Osteoblast (primary cell): ENCODE measurements around the gene CCSER1. TPM values are rescaled to one million over a fixed set of nuclear protein-coding genes. Genes with fewer than 3 reads are reported as not detected.

Source experiments
- DNase-seq: peaks from one replicate; pipeline ENCODE4 v3.0.0; 2011; ENCODE audit warnings: low spot score, mixed read lengths; ENCODE audit not compliant: insufficient read length; ENCODE audit errors: missing footprints
- H2AFZ ChIP-seq: 2 replicates; pipeline ENCODE4 v1.6.0; 2011; ENCODE audit warnings: mild to moderate bottlenecking, low read length
- H3K27ac ChIP-seq: 2 replicates; pipeline ENCODE4 v1.5.1; 2011; ENCODE audit warnings: mild to moderate bottlenecking, low read depth, low read length, moderate library complexity
- H3K27me3 ChIP-seq: 2 replicates; pipeline ENCODE4 v1.6.0; 2012; ENCODE audit warnings: mild to moderate bottlenecking, control low read depth, inconsistent platforms, low read length, moderate library complexity; ENCODE audit not compliant: insufficient read depth
- H3K36me3 ChIP-seq: 2 replicates; pipeline ENCODE4 v1.5.1; 2011; ENCODE audit warnings: mild to moderate bottlenecking, low read length, control low read depth, moderate library complexity; ENCODE audit not compliant: insufficient read depth
- H3K4me1 ChIP-seq: 2 replicates; pipeline ENCODE4 v1.5.1; 2011; ENCODE audit warnings: mild to moderate bottlenecking, low read length, control low read depth, moderate library complexity; ENCODE audit not compliant: insufficient read depth
- H3K4me2 ChIP-seq: 2 replicates; pipeline ENCODE4 v1.6.0; 2011; ENCODE audit warnings: mild to moderate bottlenecking, low read length; ENCODE audit not compliant: insufficient read depth
- H3K4me3 ChIP-seq: fragments of 200-600 bp; sonication (generic); 3 replicates; pipeline ENCODE4 v1.5.1; 2012; ENCODE audit warnings: mild to moderate bottlenecking, low read length, inconsistent platforms; ENCODE audit not compliant: insufficient read depth
- H3K79me2 ChIP-seq: 2 replicates; pipeline ENCODE4 v1.6.0; 2012; ENCODE audit warnings: mild to moderate bottlenecking, low read length, control low read depth, inconsistent platforms; ENCODE audit not compliant: insufficient read depth
- H3K9me3 ChIP-seq: 2 replicates; pipeline ENCODE4 v1.5.1; 2011; ENCODE audit warnings: low read depth, low read length, control low read depth
- H4K20me1 ChIP-seq: 2 replicates; pipeline ENCODE4 v1.6.0; 2012; ENCODE audit warnings: mild to moderate bottlenecking, low read length, control low read depth; ENCODE audit not compliant: insufficient read depth
- total RNA-seq: library from RNA; depleted of rRNA; stranded (reverse); fragments of >200 nt; gene quantifications from 2 replicates; pipeline ENCODE4 v1.2.3, GENCODE V29; 2012
- TF ChIP-seq, protein P1 (sequence below): IDR thresholded peaks from 2 replicates; pipeline ENCODE4 v1.5.1; 2011; ENCODE audit warnings: mild to moderate bottlenecking, low read depth, low read length, moderate library complexity; ENCODE audit errors: extremely low read depth

CCSER1 gene
- total RNA-seq, 1 donor = under 0.01 TPM

DNA sequence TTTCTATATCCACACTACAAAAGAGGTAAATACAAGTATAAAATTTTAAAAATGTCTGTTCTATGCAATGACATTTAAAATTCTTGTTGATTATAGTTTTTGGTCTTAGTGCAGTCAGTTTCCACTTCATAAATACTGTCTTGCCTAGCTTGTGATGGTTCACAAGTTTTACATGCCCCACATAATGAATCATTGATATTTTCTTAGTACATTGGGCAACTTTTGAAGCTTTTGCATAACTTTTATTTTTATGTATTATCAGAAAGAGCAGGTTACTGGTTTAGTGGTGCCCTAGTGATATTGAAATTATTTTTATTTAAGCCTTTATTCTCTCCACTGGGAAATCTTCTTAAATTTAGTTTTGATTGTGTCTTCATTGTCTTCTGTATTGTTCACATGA is 388.0 kb downstream of the CCSER1 start:
- no peaks in the 10 kb centered on the region for H3K27me3 ChIP-seq
- H3K27ac ChIP-seq = no peak overlapping the region
- no peaks in the 10 kb centered on the region for H3K79me2 ChIP-seq
- no peaks in the 10 kb centered on the region for H4K20me1 ChIP-seq
- H3K4me3 ChIP-seq = no peak overlapping the region
- H3K9me3 ChIP-seq = no peaks in the 10 kb centered on the region
- TF ChIP-seq, protein P1, sequence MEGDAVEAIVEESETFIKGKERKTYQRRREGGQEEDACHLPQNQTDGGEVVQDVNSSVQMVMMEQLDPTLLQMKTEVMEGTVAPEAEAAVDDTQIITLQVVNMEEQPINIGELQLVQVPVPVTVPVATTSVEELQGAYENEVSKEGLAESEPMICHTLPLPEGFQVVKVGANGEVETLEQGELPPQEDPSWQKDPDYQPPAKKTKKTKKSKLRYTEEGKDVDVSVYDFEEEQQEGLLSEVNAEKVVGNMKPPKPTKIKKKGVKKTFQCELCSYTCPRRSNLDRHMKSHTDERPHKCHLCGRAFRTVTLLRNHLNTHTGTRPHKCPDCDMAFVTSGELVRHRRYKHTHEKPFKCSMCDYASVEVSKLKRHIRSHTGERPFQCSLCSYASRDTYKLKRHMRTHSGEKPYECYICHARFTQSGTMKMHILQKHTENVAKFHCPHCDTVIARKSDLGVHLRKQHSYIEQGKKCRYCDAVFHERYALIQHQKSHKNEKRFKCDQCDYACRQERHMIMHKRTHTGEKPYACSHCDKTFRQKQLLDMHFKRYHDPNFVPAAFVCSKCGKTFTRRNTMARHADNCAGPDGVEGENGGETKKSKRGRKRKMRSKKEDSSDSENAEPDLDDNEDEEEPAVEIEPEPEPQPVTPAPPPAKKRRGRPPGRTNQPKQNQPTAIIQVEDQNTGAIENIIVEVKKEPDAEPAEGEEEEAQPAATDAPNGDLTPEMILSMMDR = no peak
- DNase-seq = no peak
- H3K36me3 ChIP-seq = no peaks in the 10 kb centered on the region
- H2AFZ ChIP-seq = no peak overlapping the region
- H3K4me2 ChIP-seq = no peak overlapping the region
- no peaks in the 10 kb centered on the region for H3K4me1 ChIP-seq

DNA sequence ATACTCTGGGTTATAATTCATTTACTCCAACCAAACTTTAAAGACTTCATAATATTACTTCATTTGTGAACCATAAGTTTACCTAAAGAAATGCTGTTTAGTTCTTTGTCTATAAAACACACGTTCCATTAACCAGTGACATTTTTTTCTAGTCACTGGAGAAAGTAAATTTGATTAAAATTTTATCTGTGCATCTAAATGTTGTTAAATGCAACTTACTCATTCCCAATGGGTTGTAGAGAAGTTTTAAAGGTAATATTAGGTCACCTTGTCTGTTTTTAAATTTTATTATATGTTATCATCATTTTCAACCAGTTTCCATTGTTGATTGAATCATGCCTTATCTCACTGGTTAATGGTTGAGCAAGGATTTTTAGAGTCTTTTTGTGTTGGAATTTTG is 401.4 kb downstream of the CCSER1 start:
- Histone ChIP-seq H2AFZ (no peak overlapping the region), H3K27me3 (no peaks in the 10 kb centered on the region), H3K36me3 (no peaks in the 10 kb centered on the region), H3K4me1 (no peaks in the 10 kb centered on the region), H3K79me2 (no peaks in the 10 kb centered on the region), H3K4me2 (no peak overlapping the region), H3K27ac (no peak overlapping the region), H3K4me3 (no peak overlapping the region), H4K20me1 (no peaks in the 10 kb centered on the region), H3K9me3 (no peaks in the 10 kb centered on the region)
- no peak for DNase-seq
- TF ChIP-seq, protein P1 = no peak

DNA sequence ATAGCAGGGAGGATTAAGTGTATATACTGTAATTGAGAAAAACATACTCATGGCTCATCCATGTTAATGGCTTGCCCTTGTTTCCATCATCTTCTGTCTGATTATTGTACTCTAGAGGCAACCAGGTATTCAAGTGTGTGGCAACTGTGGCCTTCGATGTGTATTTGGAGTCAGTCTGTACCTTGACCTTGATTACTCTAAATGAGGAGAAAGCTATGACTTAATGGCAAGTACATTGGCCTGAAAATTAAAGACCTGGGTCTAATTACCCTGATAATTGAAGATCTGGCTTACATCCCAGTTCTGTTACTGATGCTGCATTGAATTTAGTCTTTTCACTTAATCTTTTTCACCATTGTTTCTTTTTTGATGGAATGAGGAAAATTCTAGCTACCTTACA is 409.2 kb downstream of the CCSER1 start:
- TF ChIP-seq, protein P1 = no peak
- Histone ChIP-seq H2AFZ (no peak overlapping the region), H3K36me3 (no peaks in the 10 kb centered on the region), H3K27me3 (no peaks in the 10 kb centered on the region), H3K4me2 (no peak overlapping the region), H4K20me1 (no peaks in the 10 kb centered on the region), H3K27ac (no peak overlapping the region), H3K4me3 (no peak overlapping the region), H3K79me2 (no peaks in the 10 kb centered on the region), H3K4me1 (no peaks in the 10 kb centered on the region), H3K9me3 (no peaks in the 10 kb centered on the region)
- DNase-seq = no peak

DNA sequence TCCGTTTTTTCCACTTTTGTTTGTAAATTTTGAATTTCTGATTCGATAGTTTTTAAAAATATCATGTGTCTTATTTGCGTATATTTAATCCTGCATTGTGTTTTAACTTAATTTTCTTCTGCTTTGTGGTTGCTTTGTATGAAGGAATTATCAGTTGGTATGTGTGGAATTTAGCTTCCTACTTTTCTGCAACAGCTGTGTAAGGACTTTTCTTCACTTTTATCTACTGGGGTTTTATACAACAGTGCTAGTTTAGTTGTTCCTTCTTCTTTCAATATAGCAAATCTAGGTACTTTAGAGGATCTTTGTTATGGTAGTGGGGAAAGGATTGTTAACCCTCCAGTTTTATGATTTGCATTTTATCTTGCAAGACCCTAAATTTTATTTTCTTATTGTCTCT is 410.3 kb downstream of the CCSER1 start:
- TF ChIP-seq, protein P1 = no peak
- no peak overlapping the region for H3K27ac ChIP-seq
- H3K4me3 ChIP-seq = no peak overlapping the region
- H3K4me2 ChIP-seq = no peak overlapping the region
- H3K79me2 ChIP-seq = no peaks in the 10 kb centered on the region
- H2AFZ ChIP-seq = no peak overlapping the region
- H3K27me3 ChIP-seq = no peaks in the 10 kb centered on the region
- H3K9me3 ChIP-seq = no peaks in the 10 kb centered on the region
- H3K4me1 ChIP-seq = no peaks in the 10 kb centered on the region
- DNase-seq = no peak
- H4K20me1 ChIP-seq = no peaks in the 10 kb centered on the region
- H3K36me3 ChIP-seq = no peaks in the 10 kb centered on the region
